Neural cell (in vitro differentiated cells): ENCODE data around the gene ADAMTS16. TPM values are rescaled to one million over a fixed set of nuclear protein-coding genes. Genes with fewer than 3 reads are reported as not detected.

Source experiments
- H2AFZ ChIP-seq: fragments of 200-600, 300-800 bp; sonication (generic), shearing (Covaris generic); 2 replicates; pipeline ENCODE4 v1.6.0; 2014; ENCODE audit warnings: low read depth, mild to moderate bottlenecking, antibody characterized with exemption, low read length, moderate library complexity
- H3F3A ChIP-seq: fragments of 200-600 bp; shearing (Covaris generic); 2 replicates; pipeline ENCODE4 v1.6.1; 2016; ENCODE audit warnings: mild to moderate bottlenecking, moderate library complexity, mixed read lengths, antibody characterized with exemption, low read length; ENCODE audit not compliant: insufficient read depth, poor library complexity, severe bottlenecking
- H3K27ac ChIP-seq: fragments of 200-600, 300-800 bp; sonication (generic), shearing (Covaris generic); 2 replicates; pipeline ENCODE4 v1.5.1; 2014; ENCODE audit warnings: mild to moderate bottlenecking, low read length, moderate library complexity
- H3K27me3 ChIP-seq: fragments of 300-800, 200-600 bp; sonication (generic), shearing (Covaris generic); 2 replicates; pipeline ENCODE4 v1.6.0; 2014; ENCODE audit warnings: mild to moderate bottlenecking, low read depth, low read length, moderate library complexity; ENCODE audit not compliant: insufficient read depth
- H3K36me3 ChIP-seq: fragments of 300-800, 200-600 bp; sonication (generic), shearing (Covaris generic); 2 replicates; pipeline ENCODE4 v1.5.1; 2014; ENCODE audit warnings: mild to moderate bottlenecking, antibody characterized with exemption, low read length, moderate library complexity; ENCODE audit not compliant: insufficient read depth
- H3K4me2 ChIP-seq: fragments of 300-800, 200-600 bp; sonication (generic), shearing (Covaris generic); 2 replicates; pipeline ENCODE4 v1.6.0; 2014; ENCODE audit warnings: mild to moderate bottlenecking, low read length
- H3K4me3 ChIP-seq: fragments of 300-800, 200-600 bp; sonication (generic), shearing (Covaris generic); 2 replicates; pipeline ENCODE4 v1.5.1; 2014; ENCODE audit warnings: mild to moderate bottlenecking, low read length, moderate library complexity
- H3K79me2 ChIP-seq: fragments of 200-600 bp; shearing (Covaris generic); replicated peaks from 2 replicates; pipeline ENCODE4 v1.6.0; 2014; ENCODE audit warnings: mild to moderate bottlenecking, low read length, moderate library complexity; ENCODE audit not compliant: insufficient read depth
- H3K9ac ChIP-seq: fragments of 300-800, 200-600 bp; sonication (generic), shearing (Covaris generic); 2 replicates; pipeline ENCODE4 v1.6.1; 2016; ENCODE audit warnings: mild to moderate bottlenecking, low read length, mixed read lengths
- H3K9me2 ChIP-seq: fragments of 200-600 bp; shearing (Covaris generic); 2 replicates; pipeline ENCODE4 v1.6.1; 2016; ENCODE audit warnings: mild to moderate bottlenecking, low read length, mixed read lengths; ENCODE audit not compliant: insufficient read depth
- H3K9me3 ChIP-seq: fragments of 200-600, 300-800 bp; sonication (generic), shearing (Covaris generic); 2 replicates; pipeline ENCODE4 v1.6.1; 2016; ENCODE audit warnings: mild to moderate bottlenecking, mixed run types, low read length, moderate library complexity, mixed read lengths
- H4K20me1 ChIP-seq: fragments of 200-600 bp; shearing (Covaris generic); 2 replicates; pipeline ENCODE4 v1.6.1; 2016; ENCODE audit warnings: mild to moderate bottlenecking, mixed run types; ENCODE audit not compliant: insufficient read depth
- CTCF ChIP-seq: fragments of 450-650 bp; IDR thresholded peaks from 2 replicates; pipeline ENCODE4 v1.5.1; 2014; ENCODE audit warnings: antibody characterized with exemption, mild to moderate bottlenecking, moderate library complexity; ENCODE audit not compliant: poor library complexity, severe bottlenecking
- EP300 ChIP-seq: fragments of 450-650 bp; conservative IDR thresholded peaks from 2 replicates; pipeline ENCODE4 v1.6.1; 2014; ENCODE audit warnings: antibody characterized with exemption, mild to moderate bottlenecking, moderate library complexity; ENCODE audit not compliant: poor library complexity, severe bottlenecking
- EZH2 ChIP-seq: fragments of 200-600, 300-800 bp; shearing (Covaris generic), sonication (generic); IDR thresholded peaks from 2 replicates; pipeline ENCODE4 v1.6.1; 2014; ENCODE audit warnings: antibody characterized with exemption, low read length, borderline replicate concordance, mild to moderate bottlenecking; ENCODE audit not compliant: insufficient read depth, poor library complexity, severe bottlenecking
- MXI1 ChIP-seq: fragments of 450-650 bp; conservative IDR thresholded peaks from 2 replicates; pipeline ENCODE4 v1.6.1; 2014; ENCODE audit warnings: antibody characterized with exemption, mild to moderate bottlenecking; ENCODE audit not compliant: poor library complexity, severe bottlenecking
- POLR2AphosphoS5 ChIP-seq: IDR thresholded peaks from 2 replicates; pipeline ENCODE4 v1.6.1; 2012
- RAD21 ChIP-seq: fragments of 450-650 bp; conservative IDR thresholded peaks from 2 replicates; pipeline ENCODE4 v1.6.1; 2014; ENCODE audit warnings: antibody characterized with exemption, mild to moderate bottlenecking, moderate library complexity
- REST ChIP-seq: IDR thresholded peaks from 2 replicates; pipeline ENCODE4 v1.6.1; 2012; ENCODE audit warnings: borderline replicate concordance
- SMC3 ChIP-seq: fragments of 450-650 bp; conservative IDR thresholded peaks from 2 replicates; pipeline ENCODE4 v1.6.1; 2014; ENCODE audit warnings: antibody characterized with exemption, mild to moderate bottlenecking, moderate library complexity; ENCODE audit not compliant: poor library complexity
- TAF1 ChIP-seq: IDR thresholded peaks from 2 replicates; pipeline ENCODE4 v1.6.1; 2012; ENCODE audit warnings: low read depth
- polyA plus RNA-seq: library from polyadenylated mRNA; depleted of rRNA; stranded (reverse); fragments of >200 nt; gene quantifications from 2 replicates; pipeline ENCODE4 v1.2.3, GENCODE V29; 2014

Gene ADAMTS16
- polyA plus RNA-seq, 1 donor from 2014 or later, result 1.3 TPM

DNA sequence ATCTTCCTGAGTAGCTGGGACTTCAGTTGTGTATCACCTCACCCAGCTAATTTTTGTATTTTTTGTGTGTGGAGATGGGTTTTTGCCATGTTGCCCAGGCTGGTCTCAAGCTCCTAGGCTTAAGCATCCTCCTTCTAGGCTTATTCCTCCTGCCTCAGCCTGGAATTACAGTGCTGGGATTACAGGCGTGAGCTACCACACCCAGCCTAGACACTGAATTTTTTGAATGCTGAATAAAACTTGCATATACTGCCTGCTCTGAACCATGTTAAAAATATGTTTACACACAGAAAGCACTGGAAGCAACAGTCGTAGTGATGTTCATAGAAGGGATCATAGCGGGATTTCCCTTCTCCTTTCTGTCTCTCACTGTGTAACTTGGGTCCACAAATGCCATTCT lies 161.0 kb downstream of the ADAMTS16 start:
- Histone ChIP-seq H3K36me3 (no peaks in the 10 kb centered on the region), H3K9me3 (no peaks in the 10 kb centered on the region), H3K4me2 (no peak overlapping the region), H4K20me1 (no peaks in the 10 kb centered on the region), H3F3A (no peaks in the 10 kb centered on the region), H3K9ac (no peak overlapping the region), H3K79me2 (no peaks in the 10 kb centered on the region), H3K4me3 (no peak overlapping the region), H3K27me3 (no peaks in the 10 kb centered on the region), H3K27ac (no peak overlapping the region), H2AFZ (no peak overlapping the region), H3K9me2 (no peaks in the 10 kb centered on the region)
- TF ChIP-seq EZH2 (no peak), CTCF (no peak), RAD21 (no peak), MXI1 (no peak), REST (no peak), SMC3 (no peak), EP300 (no peak)

GRCh38 chr5:5302201-5302600 lies 162.1 kb downstream of the ADAMTS16 start:
- no peak overlapping the region for H3K4me3 ChIP-seq
- no peak overlapping the region for H2AFZ ChIP-seq
- H4K20me1 ChIP-seq, result no peaks in the 10 kb centered on the region
- H3K9me2 ChIP-seq, result no peaks in the 10 kb centered on the region
- H3K36me3 ChIP-seq, result no peaks in the 10 kb centered on the region
- H3K27me3 ChIP-seq, result no peaks in the 10 kb centered on the region
- no peak overlapping the region for H3K27ac ChIP-seq
- TF ChIP-seq EP300 (no peak), MXI1 (no peak), SMC3 (no peak), REST (no peak), CTCF (no peak), POLR2AphosphoS5 (no peak), RAD21 (no peak), EZH2 (no peak), TAF1 (no peak)
- no peaks in the 10 kb centered on the region for H3K9me3 ChIP-seq
- no peak overlapping the region for H3K4me2 ChIP-seq
- no peak overlapping the region for H3K9ac ChIP-seq
- H3K79me2 ChIP-seq, result no peaks in the 10 kb centered on the region
- H3F3A ChIP-seq, result no peaks in the 10 kb centered on the region
